Stimulated activated CD8-positive, alpha-beta memory T cell treated with anti-CD3 and anti-CD28 coated beads, Interleukin-7, amount 100 ng/mL, for 48 hours (primary cell): Measurements from ENCODE around the gene ARL5A.
"Not testable (repeated sequence)": the region's sequence is repeated elsewhere in the genome, so short reads cannot be mapped to it uniquely, and the experiment has no call there.

Source experiments
- DNase-seq, 2 donors: peaks; one replicate each; pipeline ENCODE4 v3.0.0-alpha.2; 2020; ENCODE audit warnings: low read depth in 1 of 2; ENCODE audit errors: extremely low read depth in 1 of 2

Gene ARL5A, protein sequence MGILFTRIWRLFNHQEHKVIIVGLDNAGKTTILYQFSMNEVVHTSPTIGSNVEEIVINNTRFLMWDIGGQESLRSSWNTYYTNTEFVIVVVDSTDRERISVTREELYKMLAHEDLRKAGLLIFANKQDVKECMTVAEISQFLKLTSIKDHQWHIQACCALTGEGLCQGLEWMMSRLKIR

DNA sequence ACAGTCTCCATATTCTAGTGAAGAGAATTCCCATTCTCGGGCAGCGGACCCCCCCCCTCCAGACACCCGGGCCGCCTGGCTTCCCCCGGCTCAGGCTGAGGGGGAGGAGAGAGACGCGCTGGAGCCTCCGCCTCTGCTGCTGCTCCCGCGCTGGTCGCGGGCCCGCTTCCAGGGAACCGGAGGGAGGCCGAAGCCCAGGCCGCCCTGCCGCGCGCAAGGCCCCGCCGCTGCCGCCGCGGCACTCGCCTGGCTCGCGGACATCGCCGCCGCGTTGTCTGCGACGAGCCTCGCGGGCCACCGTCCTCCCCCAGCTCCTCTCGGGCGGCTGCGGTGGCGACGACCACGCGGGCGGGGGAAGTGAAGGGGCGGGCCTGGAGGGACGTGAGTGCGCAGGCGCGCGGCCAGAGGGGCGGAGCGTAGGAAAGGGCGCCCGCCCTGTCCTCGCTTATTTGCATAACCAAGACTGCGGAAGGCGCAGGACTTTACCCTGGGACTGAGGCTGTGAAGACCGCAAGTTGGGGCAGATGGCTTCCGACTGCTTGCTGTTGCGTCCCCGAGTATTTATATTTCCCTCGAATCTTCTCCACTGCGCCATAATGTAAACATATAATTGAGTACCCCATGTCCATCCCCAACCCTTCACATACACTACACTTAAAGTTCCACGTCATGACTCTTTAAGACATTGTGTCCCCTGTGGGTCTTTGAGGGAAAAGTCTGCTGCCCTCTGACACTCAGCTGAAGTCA is at the start of gene ARL5A:
Gene ARL5A, minus strand, starts transcription at position 279 of the 747 bp plus-strand sequence. Its CDS starts 245 bp downstream, at position 34.
- DNase-seq: peak; percentile 82 to 90

DNA sequence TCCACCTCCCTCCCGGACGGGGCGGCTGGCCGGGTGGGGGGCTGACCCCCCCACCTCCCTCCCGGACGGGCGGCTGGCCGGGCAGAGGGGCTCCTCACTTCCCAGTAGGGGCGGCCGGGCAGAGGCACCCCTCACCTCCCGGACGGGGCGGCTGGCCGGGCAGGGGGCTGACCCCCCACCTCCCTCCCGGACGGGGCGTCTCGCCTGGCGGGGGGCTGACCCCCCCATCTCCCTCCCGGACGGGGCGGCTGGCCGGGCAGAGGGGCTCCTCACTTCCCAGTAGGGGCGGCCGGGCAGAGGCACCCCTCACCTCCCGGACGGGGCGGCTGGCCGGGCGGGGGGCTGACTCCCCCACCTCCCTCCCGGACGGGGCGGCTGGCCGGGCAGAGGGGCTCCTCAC is 47.4 kb upstream of the ARL5A start:
- not testable (repeated sequence) for DNase-seq

DNA sequence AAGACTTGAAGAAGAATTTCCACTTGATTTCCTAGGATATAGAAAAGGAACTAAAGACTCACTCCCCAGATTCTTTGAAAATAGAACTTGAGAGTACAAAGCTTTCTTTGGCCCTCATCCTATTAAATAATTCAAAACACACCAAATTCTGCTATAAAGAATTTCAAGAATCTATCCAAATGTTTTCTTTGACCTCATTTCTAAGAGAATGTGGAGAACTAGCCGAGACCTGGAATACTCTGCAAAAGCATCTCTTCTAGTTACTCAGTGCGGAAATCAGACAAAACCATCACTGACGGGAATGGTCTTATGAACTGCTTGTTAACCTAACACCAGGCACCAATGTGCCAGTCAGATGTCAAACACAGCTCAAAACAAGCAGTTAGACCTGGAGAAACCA is 44.2 kb upstream of the ARL5A start:
- DNase-seq: no peak

DNA sequence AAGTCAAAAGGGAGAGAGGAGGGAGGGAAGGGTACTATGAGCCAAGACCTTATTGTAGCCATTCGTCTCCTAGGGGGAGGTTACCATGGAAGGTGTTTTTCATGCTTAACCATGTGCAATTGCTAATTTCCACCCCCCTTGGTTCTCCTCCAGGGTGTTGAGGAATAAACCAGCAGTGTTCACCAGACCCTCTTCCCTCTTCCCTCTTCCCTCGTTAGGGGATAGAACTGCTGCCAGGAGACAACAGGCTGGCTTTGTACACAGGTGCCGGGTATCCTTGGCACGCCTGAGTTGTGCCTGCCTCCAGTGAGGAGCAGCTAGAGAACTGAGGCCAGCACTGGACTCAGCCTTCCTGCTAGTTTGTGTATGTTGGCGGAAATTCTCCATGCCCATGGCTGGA is 41.1 kb upstream of the ARL5A start:
- no peak for DNase-seq

DNA sequence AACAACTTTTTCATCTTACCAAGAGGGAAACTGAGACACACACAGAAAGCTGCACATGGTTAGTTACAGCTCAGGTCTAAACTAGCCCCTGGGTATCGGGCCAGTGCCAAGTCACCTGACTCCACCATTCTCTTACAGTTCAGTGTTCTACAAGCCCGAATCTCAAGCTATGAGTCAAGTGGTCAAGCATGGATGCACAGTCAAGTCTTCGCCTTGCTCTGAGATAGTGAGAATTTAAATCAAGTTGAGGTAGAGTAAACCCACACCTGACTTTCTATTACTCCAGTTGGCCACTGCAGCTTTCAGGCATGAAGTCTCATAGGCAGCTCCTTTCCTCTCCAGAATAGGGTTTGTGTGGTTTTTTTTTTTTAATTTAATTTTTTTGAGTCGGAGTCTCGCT is 34.5 kb upstream of the ARL5A start:
- no peak for DNase-seq

DNA sequence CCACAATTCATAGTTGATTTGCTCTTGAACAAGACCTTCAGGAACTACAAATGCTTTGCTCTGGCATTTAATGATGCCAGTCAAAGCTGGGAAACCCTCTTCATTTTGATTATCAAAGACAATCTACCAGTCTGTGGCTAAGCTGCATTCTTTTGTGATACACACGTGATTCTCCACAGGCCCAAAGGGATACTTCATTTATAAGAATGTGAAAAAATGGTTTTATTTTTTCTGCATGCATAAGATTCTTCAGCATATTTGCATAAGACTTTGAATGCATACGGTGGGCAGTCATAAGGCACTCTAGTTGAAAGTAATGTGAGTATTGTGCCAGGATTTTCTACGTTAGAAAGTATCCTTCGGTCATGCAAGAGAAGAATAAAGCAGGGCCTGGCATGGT is 33.0 kb upstream of the ARL5A start:
- no peak for DNase-seq

DNA sequence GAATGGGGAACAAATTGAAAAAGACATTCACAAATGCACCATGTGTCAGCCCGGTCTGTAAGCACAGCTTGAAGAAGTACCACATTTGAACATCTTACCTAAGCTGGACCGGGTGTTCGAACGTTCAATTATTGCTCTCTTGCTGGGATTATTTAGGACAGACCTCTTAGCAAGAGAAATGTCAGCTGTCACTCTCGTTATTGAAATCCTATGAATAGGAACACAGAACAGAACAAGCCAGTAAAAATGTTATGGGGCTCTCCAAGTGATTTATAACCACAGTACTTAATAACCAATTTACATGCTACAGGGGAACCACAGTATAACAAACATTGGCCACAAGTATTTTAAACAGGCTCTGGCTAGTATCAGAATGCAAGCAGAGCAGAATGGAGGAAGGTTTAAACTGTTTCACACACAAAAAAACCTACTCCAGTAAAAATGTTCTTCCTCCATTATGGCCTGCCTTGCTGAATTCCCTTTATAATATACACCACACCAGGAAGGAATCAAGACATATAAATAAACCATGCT is 32.5 kb upstream of the ARL5A start:
- no peak for DNase-seq

DNA sequence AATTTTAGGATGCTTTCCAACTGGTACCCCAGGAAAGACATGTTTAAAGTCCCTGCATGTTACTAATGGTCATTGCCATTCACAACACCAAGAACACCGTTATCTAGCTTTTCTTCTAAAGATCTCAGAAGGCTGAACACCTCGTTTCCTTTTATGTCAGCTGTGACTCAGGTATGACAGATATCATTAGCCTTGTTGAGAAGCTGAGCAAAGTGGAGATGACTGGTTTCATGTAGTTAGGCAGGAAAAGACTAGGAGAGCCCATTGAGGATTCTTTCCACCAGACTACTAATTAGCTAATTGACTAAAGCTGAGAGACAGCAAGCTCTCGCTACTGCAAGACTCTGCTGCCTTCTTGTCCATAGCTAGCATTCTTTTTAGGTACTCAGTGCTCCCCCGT is 32.0 kb upstream of the ARL5A start:
- no peak for DNase-seq

DNA sequence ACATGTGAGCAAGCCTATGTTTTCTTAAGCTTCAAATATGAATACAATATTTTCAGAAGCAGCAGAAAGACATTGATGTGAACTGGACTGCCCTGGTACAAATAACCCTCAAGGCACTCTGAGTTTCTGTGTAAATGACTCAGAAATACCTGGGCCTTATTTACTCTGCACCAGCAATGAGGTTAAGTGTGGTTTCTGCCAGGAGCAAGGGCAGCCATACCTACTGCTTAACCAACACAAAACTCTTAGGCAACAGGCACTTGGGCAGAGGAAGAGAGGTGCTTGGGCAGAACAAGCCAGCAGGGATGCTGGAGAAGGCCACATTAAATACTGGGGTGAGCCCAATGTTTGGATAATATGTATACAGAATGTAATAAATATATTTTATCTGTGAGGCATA is 29.4 kb upstream of the ARL5A start:
- no peak for DNase-seq

DNA sequence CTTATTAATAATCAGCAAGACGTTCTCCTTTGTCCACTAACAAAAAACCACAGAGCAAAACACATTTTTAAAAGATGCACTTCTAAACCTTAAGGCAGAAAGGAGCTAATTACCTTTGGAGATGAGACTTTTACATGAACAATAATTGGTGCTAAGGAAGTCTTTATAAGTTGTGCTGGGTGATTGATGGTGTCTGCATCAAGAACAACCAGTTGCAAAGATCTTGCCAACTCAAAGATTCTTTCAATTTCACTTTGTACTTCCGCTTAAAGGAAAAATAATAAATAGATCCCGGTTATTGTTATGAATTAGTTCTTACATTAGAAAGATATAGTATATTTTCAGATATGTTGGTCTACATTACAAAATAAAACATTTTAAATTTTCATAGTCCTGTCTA is 26.9 kb upstream of the ARL5A start:
- DNase-seq: no peak

DNA sequence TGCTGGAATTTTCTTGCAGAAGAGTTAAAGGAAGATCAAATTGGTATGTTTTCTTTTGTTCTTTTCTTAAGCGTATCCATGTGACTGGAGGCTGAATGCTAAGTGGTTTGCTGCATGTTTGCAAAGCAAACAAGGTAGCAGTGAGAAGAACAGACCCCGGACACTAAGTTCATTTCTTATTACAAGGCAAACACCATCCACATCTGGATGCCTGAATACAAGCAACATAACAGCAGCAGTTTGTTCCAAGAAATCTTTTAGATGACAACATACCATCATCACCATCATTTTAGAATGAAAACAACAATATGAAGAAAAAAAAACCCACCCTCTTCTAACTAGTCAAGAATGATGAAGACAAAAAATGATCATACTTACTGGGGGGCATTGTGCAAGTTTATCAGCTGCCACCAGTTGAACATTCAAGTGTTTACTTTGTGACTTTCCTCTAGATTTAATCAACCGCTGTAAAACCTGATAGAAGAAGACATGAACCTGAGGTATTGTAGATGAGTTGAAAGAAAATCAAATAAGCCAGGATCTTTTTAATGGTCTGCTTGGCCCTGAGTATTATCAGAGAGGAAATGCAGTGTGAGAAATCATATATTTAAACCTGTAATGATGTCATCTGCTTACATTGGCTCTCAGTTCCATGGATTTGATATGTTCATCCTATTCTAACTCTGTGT is 25.0 kb upstream of the ARL5A start:
- DNase-seq: no peak

DNA sequence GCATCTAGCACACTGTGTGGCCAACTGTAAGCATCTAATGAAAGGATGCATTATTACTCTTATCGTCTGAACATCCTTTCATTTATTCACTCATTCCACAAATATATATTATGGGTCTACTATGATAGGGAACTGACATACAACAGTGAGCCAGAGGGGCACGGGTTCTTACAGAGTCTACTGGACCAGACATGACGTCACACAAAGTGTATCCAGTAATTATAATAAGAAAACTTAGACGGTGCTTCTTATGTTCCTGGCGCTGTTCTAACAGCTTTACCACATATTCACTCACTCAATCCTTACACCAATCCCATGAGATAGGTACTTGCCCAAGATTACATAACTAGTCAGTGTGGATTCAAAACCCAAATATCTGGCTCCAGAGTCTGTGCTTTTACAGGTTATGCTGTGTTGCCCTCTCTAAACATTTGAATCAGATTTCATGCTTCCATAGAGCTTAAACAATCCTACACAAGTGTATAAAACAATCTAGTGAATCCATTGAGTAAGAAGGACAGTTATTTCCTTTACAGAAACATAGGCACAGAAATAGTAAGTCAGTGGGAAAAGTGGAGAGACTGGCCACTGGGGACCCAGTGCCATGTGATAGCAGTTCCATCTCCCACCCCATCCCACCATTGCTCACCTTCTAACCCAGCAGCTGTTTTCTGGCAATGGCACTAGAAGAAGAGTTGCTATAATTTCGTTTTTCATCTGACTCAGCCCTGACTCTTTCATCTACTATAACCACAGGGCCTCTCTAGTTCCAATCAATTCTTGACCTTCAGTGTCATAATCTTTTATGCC is 24.2 kb upstream of the ARL5A start:
- DNase-seq: no peak

DNA sequence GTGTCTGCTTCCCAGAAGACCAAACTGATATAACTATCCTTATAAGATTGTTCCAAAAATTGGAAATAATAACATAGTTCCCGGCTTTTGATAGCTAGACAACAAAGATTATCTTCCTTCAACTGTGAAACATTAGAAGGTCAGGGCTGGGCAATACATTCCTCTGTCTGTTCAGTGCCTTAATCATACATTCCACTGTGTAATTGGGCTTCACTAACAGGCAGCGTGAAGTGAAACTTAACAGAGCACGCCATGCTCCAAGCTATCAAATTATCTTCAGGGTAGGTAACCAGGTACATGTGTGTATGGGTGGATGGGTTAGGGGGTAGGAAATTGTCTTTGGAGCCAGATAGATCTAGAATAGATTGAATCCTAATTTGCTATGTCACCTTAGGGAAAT is 23.5 kb upstream of the ARL5A start:
- no peak for DNase-seq

DNA sequence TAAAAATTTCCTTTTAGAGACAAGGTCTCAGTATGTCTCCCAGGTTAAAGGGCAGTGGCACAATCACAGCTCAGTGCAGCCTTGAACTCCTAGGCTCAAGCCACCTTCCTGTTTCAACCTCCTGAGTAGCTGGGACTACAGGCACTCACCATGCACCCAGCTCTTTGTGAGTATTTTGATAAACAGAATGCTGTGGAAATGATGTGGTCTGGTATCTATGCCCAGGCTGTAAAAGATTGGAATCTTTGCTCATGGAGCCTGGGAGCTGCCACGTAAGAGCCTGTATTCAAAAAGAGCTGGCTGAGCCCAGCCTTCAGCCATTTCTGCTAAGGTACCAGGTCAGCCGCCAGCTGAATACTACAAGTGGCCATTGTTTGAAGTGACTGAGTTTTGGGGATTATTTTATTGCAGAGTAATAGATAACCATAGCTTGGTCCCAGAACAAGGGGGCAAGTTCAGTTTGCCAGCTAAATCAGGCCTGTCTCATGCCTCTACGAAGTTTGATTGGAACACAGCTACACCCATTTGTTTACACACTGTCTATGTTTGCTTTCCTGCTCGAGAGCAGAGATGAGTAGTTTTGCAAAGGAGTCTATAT is 21.3 kb upstream of the ARL5A start:
- no peak for DNase-seq

DNA sequence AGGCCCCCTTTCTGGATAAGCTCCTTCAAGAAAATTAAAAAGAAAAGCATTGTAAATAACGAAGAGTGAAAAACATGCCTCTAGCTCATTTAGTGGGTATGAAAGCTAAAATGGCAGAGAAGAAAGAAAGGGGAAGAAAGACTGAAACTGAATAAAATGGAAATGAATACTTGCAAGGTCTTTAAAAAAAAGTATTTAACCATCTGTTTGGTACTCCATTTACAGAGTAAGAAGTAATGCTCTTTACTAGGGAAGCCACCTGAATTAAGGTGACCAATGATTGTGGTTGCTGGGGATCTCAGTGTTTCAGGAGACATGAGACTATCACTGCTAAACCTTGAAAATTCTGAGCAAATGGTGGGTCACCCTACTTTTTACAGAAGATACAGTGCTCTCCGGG is 17.7 kb upstream of the ARL5A start:
- no peak for DNase-seq

DNA sequence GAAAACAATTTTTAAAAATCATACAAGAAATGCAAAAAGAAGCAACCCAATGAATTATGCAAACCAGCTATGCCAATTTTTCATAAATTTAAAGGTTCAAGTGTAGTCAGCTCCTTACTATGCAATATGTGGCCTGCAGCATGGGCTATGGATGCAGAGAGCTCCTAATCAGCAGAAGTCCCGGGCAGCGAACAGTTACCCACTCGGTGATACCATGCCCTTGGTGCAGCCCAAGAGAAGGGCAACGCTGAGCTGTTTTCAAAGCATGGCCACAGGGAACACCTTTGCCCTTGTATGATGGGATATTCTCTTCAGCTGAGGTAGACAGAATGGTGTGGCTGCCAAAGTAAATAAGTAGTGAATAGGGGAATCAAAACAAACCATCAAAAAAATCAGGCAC is 17.3 kb upstream of the ARL5A start:
- no peak for DNase-seq

DNA sequence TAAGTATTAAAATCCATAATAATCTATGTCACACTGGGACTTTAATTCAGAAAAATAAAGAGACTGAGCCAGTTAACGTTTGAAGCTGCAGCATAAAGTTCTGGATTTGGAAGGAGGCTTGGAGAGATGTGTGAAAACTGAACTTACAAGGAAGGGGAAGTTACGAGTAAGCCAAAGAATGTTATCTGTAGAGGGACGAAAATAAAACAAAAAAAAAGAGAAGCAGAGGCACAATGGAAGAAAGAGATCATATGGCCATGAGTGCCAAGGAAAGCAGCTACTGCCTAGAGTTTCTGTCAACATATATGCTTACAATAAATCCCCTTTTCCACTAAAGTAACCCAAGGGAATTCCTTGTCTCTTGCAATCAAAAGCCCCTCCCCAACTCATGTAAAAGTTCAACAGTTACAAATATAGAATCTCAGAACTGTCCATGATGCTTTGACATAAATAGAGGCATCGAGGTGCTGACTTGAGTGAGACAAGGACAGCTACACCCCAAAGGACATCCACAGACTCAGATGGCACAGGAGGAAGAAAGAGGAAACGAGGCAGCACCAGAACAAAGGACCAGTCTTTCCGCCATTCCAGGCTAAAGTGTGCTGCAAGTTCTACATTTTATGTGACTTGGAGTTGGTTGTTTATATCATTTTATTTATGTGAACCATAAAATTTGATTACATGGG is 16.1 kb upstream of the ARL5A start:
- DNase-seq: no peak

DNA sequence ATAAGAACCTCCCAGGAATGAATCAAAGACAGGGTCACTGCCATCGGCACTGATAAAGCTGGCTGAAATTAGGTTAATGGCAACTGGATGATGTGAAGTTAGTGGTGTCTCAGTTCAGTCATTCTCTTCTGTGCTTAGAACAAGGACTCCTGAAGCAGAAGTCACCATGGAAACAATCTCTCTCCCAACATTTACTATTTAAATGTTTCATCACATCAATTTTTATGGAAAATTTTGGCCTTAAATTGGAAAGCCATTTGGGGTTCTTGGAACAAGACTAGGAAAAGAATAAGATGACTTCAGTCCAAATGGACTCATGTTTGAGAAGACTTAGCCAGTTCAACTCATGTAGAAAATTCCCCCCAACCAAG is 15.5 kb upstream of the ARL5A start:
- DNase-seq: no peak

DNA sequence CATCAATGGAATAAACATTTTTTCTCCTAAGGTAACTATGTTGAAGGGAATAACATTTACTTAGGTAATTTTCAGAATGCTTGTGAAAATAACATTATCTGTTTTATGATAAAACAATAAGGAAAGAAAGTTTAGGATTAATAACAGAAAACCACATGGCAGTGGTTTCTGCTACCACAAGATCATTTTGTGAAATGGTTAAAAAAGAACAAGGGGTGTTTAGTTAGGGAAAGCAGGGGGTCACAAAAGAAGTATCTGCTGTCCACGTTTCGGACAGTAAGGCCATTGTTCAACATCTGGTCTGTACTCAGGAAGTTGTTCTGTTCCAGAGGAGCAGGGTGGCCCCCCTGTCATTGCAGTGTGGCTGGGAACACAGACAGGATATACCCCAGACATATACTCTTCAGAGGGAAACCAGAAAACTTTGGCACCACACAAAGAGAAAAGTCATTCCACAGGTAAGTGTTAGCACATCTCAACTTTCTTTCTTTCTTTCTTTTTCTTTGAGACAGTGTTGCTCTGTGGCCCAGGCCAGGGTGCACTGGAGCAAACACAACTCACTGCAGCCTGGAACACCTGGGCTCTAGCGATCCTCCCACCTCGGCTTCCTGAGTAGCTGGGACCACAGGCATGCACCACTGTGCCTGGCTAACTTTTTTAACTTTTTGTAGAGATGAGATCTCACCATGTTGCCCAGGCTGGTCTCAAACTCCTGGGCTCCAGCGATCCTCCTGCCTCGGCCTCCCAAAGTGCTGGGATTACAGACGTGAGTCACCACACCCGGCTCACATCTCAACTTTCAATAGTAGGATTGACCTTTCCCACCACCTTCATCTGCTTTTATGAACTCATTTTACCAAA is 14.8 kb upstream of the ARL5A start:
- DNase-seq: no peak
